Activated naive CD4-positive, alpha-beta T cell treated with anti-CD3 and anti-CD28 coated beads, Interleukin-2, amount 10 ng/mL, durations not matched to agents 7 days and 5 days (primary cell): Measurements from ENCODE around the gene DNMT3A.
A peak's percentile ranks its signal among the peaks of the same experiment; 100 is the strongest.

Experiments
- CTCF ChIA-PET: fragments of 350-600 bp; sonication (Branson Sonifier 250); formaldehyde crosslinking; loops from one replicate; lab custom pipeline; 2021; ENCODE audit warnings: antibody characterized with exemption; lab: Charles Lee
- DNase-seq: peaks from one replicate; pipeline ENCODE4 v3.0.0-alpha.2; 2020
- H3K27ac Mint-ChIP-seq: one replicate; pipeline ENCODE4 v1.8.0; 2021; ENCODE audit warnings: mild to moderate bottlenecking, moderate library complexity, mixed read lengths
- H3K27me3 Mint-ChIP-seq: one replicate; pipeline ENCODE4 v1.8.0; 2021; ENCODE audit warnings: mild to moderate bottlenecking, mixed read lengths
- H3K36me3 Mint-ChIP-seq: one replicate; pipeline ENCODE4 v1.8.0; 2021; ENCODE audit warnings: mixed read lengths
- H3K4me1 Mint-ChIP-seq: one replicate; pipeline ENCODE4 v1.8.0; 2021; ENCODE audit warnings: mixed read lengths
- H3K4me3 Mint-ChIP-seq: one replicate; pipeline ENCODE4 v1.8.0; 2021; ENCODE audit warnings: mild to moderate bottlenecking, moderate library complexity, mixed read lengths
- H3K9me3 Mint-ChIP-seq: one replicate; pipeline ENCODE4 v1.8.0; 2021; ENCODE audit warnings: mixed read lengths

DNMT3A gene

DNA sequence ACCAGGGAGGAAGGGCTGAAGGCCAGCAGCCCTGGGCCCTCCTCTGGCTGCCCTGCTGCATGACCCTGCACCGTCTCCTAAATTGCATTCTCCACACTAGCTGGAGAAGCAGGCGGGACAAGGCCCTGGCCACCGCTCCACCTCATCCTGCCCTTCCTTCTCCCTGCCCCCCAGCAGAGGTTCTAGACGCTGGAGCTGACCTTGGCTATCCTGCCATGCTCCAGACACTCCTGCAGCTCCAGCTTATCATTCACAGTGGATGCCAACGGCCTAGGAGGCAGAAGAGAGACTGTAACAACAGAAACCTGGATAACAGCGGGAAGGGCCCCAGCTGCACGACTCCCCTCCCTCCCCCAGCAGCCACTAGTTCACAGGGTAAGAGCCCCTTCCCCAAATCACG, 105.0 kb downstream of the DNMT3A start:
- Mint-ChIP-seq H3K4me1 (no peaks in the 10 kb centered on the region), H3K4me3 (no peak overlapping the region), H3K36me3 (peaks cover 74% of the 10 kb centered on the region), H3K27me3 (no peaks in the 10 kb centered on the region), H3K9me3 (no peaks in the 10 kb centered on the region), H3K27ac (no peak overlapping the region)
- DNase-seq = no peak
- CTCF ChIA-PET = interaction anchor here (1.1 kb wide), 1 partner anchor 106 kb away, joined by 3 read pairs; no protein-coding TSS in a partner anchor

DNA sequence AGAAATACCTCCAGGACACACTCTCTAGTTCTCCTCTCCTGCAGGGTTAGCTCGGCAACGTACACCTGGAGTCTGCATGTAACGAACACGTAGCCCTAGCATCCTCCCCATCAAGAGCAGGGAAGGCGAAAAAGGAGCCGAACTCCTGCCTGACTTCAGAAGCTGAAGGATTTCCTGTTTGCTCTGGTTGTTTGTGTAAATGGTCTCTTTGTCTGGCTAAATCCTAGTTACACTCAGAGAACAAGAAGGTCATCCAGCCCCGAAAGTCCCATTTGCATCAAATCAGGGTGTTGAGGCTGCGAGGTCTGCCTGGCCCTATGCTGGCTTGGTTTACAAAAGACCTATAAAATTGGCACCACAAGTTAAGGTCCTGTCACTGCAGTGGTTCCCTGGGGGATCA, 107.0 kb downstream of the DNMT3A start:
- Mint-ChIP-seq H3K27ac (peak overlapping the region; percentile 42), H3K4me3 (no peak overlapping the region), H3K36me3 (peaks cover 61% of the 10 kb centered on the region), H3K27me3 (no peaks in the 10 kb centered on the region), H3K9me3 (no peaks in the 10 kb centered on the region), H3K4me1 (no peaks in the 10 kb centered on the region)
- no peak for DNase-seq
- CTCF ChIA-PET = no interaction called here

DNA sequence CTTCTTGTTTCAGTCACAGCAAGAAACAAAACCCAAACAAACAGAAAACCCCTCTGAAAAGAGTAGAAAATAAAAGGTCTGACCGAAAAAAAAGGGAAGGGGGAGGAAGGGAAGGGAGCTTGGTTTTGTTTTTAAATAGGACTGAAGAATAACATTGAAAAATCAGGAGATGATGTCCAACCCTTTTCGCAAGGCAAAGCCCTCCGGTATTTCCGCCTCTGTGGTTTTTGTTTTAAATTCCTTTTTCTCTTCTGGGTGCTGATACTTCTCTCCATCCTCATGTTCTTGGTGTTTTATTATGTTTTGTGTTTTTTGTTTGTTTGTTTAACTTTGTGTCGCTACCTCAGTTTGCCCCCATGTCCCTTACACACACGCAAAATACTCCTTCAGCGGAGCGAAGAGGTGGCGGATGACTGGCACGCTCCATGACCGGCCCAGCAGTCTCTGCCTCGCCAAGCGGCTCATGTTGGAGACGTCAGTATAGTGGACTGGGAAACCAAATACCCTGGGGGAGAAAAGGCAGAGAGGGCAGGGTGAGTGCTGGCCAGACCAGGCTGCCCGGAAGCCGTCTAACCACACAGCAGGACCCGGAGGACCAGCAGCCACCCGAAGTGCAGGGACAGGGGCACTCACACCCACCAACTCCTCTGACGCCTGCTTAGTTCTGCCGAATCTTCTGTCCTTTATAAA, 107.7 kb downstream of the DNMT3A start:
- Mint-ChIP-seq H3K27me3 (no peaks in the 10 kb centered on the region), H3K9me3 (no peaks in the 10 kb centered on the region), H3K4me3 (no peak overlapping the region), H3K36me3 (peaks cover 57% of the 10 kb centered on the region), H3K27ac (peak overlapping the region; percentile 3), H3K4me1 (no peaks in the 10 kb centered on the region)
- CTCF ChIA-PET = no interaction called here
- no peak for DNase-seq

DNA sequence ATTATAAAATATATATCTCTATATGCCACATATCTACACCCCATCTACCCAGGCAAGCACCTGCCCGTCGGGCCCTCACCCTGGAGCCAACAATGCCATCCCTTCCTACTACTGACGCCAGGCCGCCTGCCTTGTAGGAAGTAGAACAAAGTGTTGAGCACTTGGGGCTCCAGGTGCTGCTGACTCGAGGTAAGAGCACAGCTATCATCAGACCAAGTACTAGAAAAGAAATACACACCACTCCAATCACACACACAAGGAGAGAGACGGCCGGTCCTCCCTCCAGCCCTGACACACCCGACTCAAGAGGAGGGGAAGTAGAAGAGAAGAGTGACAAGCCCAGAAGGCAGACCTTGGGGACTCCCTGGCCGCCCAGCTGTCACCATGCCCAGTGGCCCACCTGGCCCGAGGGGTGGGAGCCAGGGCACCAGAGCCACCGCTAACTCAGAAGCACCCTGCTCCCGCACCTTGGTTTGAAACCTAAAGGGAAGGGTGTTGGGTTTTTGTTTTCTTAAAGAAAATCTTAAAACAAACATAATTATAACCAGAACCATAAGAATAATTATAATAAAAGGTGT, 109.4 kb downstream of the DNMT3A start:
- no peak overlapping the region for H3K4me3 Mint-ChIP-seq
- H3K36me3 Mint-ChIP-seq = peaks cover 47% of the 10 kb centered on the region
- CTCF ChIA-PET = no interaction called here
- no peak for DNase-seq
- H3K4me1 Mint-ChIP-seq = no peaks in the 10 kb centered on the region
- no peaks in the 10 kb centered on the region for H3K9me3 Mint-ChIP-seq
- H3K27me3 Mint-ChIP-seq = no peaks in the 10 kb centered on the region
- H3K27ac Mint-ChIP-seq = no peak overlapping the region

DNA sequence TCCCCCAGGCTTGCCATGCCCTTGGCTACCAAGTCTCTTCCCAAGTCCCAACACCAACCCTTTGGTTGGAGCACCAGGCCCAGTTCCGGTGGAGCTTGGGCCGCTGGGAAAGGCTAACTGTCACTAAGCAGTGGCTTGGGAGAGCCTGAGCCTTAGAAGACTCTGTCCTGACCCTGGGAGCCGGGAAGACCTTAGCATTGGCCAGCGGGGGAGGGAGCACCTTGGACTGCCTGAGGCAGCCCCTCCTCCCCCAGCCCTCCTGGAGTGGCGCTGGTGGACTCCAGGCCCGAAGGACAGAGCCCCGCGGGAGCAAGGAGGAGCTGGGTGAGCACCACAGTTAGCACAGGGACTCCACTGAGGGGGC, 110.8 kb downstream of the DNMT3A start:
- Mint-ChIP-seq H3K4me3 (no peak overlapping the region), H3K27me3 (no peaks in the 10 kb centered on the region), H3K4me1 (peaks cover 6% of the 10 kb centered on the region), H3K9me3 (no peaks in the 10 kb centered on the region), H3K36me3 (peaks cover 39% of the 10 kb centered on the region), H3K27ac (no peak overlapping the region)
- DNase-seq = no peak
- CTCF ChIA-PET = no interaction called here

DNA sequence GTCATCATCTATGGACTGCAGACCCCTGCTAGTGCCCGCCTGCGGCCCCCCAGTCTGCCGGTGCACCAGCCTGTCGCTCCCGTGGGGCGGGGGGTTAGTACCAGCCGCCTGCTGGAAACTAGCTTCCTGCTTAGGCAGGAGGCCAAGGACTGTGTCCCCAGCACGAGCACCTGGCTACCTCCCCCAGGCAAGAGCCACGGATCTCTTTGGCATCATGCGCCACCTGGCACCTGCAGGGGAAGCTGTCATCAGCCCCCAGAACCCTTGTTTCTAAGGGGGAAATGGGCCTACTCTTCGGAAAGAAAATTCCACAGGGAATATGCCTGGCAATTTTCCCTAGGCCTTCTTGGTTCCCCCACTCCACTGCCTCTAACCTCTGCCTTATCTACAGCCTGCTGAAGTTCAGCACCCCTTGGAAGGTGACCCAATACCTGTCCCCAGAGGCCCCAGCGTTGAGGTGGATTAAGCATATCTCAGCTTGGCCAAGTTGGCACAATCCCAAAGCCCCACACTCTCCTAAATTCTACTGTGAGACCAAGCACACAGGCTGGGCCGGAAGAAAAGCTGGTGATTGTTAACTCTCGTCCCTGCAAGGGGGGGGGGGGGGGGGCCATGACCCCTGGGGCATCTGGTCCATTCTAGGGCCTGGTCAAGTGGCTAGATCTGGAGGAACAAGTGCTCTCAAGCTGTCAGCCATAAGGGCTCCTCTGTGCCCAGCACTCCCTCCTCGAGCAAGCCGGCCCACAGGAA, 111.4 kb downstream of the DNMT3A start:
- Mint-ChIP-seq H3K36me3 (peaks cover 33% of the 10 kb centered on the region), H3K4me3 (no peak overlapping the region), H3K27ac (no peak overlapping the region), H3K27me3 (no peaks in the 10 kb centered on the region), H3K4me1 (peaks cover 6% of the 10 kb centered on the region), H3K9me3 (no peaks in the 10 kb centered on the region)
- CTCF ChIA-PET = interaction anchor here (0.7 to 2.8 kb wide), 4 partner anchors 20 to 337 kb away, joined by 3 to 8 read pairs (median 3); no protein-coding TSS in a partner anchor
- DNase-seq = no peak

DNA sequence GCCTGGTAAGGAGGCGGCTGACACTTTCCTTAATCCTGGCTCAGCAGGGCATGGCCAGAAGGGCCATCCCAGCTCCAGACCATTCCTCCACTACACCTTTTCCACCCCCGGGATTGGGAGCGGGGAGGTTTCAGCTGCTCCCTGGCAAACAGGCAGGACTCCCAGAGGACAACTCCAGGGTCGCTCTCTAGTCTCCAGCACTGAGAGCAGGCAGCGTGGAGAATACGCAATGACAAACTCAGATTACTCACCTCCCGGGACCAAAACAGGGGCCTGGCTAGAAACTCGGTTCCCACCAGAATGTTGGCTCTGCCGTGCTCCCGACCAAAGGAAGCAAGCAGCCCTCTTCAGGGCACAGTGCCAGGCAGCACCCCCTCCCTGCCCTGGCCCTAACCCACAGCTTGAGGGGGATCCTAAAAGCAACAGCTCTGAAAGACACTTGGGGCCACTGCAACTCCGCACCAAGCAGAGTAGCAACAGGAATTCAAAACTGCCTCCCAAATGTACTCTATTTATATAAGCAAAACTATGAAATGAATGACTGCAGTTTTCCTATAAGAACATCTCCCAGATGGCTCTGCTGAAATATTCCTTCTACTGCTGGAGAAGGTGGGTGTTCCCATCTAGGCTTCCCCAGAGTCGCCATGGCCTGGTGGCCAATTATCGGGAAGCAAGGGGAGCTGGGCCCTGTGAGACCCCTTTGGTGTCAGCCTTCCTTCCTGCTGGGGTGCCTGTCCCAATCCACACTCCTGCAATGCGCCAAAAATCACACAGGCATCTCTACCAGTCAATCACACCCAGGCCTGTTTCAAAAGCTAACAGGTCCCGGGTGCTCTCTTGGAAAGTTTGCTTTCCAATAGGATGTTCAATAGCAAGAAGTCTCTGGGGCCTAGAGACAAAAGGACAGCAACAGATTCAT, 112.2 kb downstream of the DNMT3A start:
- peaks cover 28% of the 10 kb centered on the region for H3K36me3 Mint-ChIP-seq
- no peak overlapping the region for H3K27ac Mint-ChIP-seq
- no peak overlapping the region for H3K4me3 Mint-ChIP-seq
- DNase-seq = no peak
- H3K27me3 Mint-ChIP-seq = no peaks in the 10 kb centered on the region
- H3K9me3 Mint-ChIP-seq = no peaks in the 10 kb centered on the region
- CTCF ChIA-PET = interaction anchor here (0.7 to 2.8 kb wide), 9 partner anchors 13 to 338 kb away, joined by 3 to 8 read pairs (median 5); no protein-coding TSS in a partner anchor
- peaks cover 6% of the 10 kb centered on the region for H3K4me1 Mint-ChIP-seq

DNA sequence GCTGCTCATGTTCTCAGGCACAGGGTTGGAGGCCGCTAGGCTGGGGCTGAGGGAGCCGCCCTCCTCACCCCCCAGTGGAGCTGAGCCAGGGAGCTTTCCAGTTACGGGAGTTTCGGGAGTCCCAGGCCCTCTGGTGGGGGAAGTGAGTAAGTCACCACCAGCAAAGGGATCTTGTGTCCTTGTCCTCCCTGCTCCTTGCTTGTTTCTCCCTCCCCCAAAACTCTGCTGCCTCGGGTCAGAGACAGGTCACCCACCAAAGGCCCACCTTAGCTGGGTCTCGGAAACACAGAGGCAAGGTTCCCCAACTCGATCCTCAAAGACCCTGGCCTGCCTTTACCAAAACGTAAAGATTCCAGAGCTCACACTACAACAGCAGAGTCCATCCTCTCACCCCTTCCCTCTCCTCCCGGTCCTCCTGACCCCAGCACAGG, 112.9 kb downstream of the DNMT3A start:
- no peaks in the 10 kb centered on the region for H3K9me3 Mint-ChIP-seq
- H3K27me3 Mint-ChIP-seq = no peaks in the 10 kb centered on the region
- peaks cover 21% of the 10 kb centered on the region for H3K36me3 Mint-ChIP-seq
- H3K4me3 Mint-ChIP-seq = no peak overlapping the region
- CTCF ChIA-PET = interaction anchor here (0.8 to 2.8 kb wide), 10 partner anchors 11 to 338 kb away, joined by 3 to 8 read pairs (median 4); no protein-coding TSS in a partner anchor
- H3K4me1 Mint-ChIP-seq = peaks cover 6% of the 10 kb centered on the region
- no peak overlapping the region for H3K27ac Mint-ChIP-seq
- DNase-seq = peak; percentile 46

DNA sequence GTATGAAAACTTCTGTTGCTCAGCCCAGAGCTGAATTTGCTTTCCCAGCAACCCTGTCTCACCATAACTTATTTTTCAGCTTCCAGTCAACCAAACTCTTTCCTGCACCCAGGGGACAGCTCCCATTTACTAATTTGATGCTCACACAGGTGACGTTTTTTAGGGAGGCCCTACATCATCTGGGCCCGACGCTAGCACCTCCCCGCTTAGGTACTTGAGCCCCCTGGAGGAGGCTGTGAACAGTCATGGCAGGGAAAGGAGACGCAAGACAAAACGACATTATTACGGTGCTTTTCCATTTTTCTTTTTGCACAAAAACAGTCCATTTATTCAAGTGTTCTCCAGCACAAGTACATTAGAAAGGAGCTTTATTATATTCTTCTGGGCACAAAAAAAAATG, 114.1 kb downstream of the DNMT3A start:
- Mint-ChIP-seq H3K9me3 (no peaks in the 10 kb centered on the region), H3K4me3 (no peak overlapping the region), H3K4me1 (peaks cover 9% of the 10 kb centered on the region), H3K27me3 (no peaks in the 10 kb centered on the region), H3K36me3 (peaks cover 10% of the 10 kb centered on the region), H3K27ac (no peak overlapping the region)
- no peak for DNase-seq
- CTCF ChIA-PET = interaction anchor here (0.9 to 2.8 kb wide), 4 partner anchors 23 to 252 kb away, joined by 3 to 8 read pairs (median 6); no protein-coding TSS in a partner anchor

DNA sequence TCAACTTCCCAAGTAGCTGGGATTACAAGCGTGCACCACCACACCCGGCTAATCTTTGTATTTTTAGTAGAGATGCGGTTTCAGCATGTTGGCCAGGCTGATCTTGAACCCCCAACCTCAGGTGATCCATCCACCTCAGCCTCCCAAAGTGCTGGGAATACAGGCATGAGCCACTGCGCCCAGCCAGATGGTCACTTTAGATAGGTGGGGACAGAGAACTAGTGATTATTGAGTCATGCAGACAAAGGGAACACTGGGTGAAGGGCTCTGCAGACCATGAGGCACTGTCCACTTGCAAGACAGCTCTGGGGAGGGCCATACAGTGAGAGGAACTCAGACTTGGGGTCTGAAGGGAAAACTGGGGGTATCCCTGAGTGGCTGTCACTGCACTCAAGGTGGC, 114.9 kb downstream of the DNMT3A start:
- Mint-ChIP-seq H3K27ac (no peak overlapping the region), H3K4me3 (no peak overlapping the region), H3K36me3 (peaks cover 5% of the 10 kb centered on the region), H3K27me3 (peaks cover under 1% of the 10 kb centered on the region), H3K9me3 (no peaks in the 10 kb centered on the region), H3K4me1 (peaks cover 11% of the 10 kb centered on the region)
- DNase-seq = no peak
- CTCF ChIA-PET = no interaction called here

DNA sequence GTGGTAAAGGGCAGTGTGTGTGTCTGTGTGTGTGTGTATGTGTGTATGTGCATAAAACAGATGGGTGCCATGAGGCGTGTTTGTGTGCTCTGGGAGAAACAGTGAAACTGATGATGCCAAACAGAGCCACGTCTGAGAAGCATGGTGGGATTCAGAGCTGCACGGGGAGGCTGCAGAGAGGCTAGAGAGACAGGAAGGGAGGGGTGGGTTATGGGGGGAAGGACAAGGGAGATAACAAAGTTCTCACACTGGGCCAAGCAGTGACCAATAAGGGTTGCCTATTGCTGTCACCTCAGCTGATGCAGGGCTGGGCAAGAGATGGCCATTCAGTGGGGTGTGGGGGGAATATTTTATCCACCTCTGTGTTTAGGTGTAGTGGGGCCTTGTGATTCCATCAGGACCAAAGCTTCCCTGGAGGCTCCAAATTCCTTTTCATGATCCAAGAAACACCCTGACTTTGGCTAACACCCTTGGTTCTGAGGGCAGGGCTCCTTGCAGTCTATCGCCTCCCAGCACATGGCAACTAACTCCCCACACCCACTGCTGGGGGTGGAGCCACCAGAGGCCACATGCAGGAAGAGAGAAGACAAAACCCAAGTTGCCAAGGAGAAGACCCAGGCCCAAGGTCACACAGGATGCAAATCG, 119.1 kb downstream of the DNMT3A start:
- H3K36me3 Mint-ChIP-seq = no peaks in the 10 kb centered on the region
- H3K27me3 Mint-ChIP-seq = peaks cover 8% of the 10 kb centered on the region
- H3K27ac Mint-ChIP-seq = no peak overlapping the region
- no peak for DNase-seq
- CTCF ChIA-PET = no interaction called here
- H3K4me1 Mint-ChIP-seq = peaks cover 15% of the 10 kb centered on the region
- H3K9me3 Mint-ChIP-seq = no peaks in the 10 kb centered on the region
- no peak overlapping the region for H3K4me3 Mint-ChIP-seq

DNA sequence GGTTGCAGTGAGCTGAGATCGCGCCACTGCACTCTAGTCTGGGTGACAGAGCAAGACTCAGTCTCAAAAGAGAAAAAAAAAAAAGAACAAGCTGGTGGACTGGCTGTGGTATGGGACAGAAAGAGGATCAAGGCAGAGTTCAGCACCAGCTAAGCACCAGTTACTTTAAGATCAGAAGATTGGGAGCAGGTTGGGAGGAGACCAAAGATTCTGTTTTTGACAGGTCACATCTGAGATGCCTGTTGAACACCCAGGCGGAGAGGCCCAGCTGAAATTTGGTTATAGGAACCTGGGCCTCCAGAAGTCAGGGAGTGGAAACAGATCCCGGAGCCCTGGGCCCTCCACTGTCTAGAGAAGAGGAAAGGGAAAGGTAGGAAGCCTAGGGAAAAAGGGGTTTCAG, 120.1 kb downstream of the DNMT3A start:
- no peak for DNase-seq
- CTCF ChIA-PET = no interaction called here
- Mint-ChIP-seq H3K36me3 (no peaks in the 10 kb centered on the region), H3K27ac (no peak overlapping the region), H3K27me3 (peaks cover 8% of the 10 kb centered on the region), H3K9me3 (no peaks in the 10 kb centered on the region), H3K4me3 (no peak overlapping the region), H3K4me1 (peaks cover 15% of the 10 kb centered on the region)

DNA sequence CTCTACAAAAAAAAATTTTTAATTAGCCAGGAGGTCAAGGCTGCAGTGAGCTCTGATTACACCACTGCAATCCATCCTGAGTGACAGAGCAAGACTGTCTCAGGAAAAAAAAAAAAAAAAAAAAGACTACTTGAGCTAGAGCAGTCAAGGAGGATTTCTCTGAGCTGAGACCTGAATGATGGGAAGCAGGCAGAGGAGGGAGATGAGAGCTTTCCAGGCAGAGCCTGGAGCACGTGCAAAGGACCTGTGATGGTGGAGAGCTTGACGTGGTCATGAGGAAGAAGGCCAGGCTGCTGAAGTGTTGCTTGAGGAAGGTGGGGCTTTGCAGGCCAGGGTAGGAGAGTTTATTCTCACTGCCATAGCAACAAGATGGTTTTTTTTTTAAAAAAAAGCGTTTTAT, 121.4 kb downstream of the DNMT3A start:
- CTCF ChIA-PET = no interaction called here
- no peak overlapping the region for H3K4me3 Mint-ChIP-seq

More for the DNA sequence above, 121.4 kb downstream of the DNMT3A start:
- H3K9me3 Mint-ChIP-seq = no peaks in the 10 kb centered on the region
- H3K4me1 Mint-ChIP-seq = peaks cover 19% of the 10 kb centered on the region
- H3K27me3 Mint-ChIP-seq = peaks cover 8% of the 10 kb centered on the region
- H3K36me3 Mint-ChIP-seq = no peaks in the 10 kb centered on the region
- no peak for DNase-seq
- H3K27ac Mint-ChIP-seq = no peak overlapping the region
